ENCODE results near the gene PEAK1.

DNA sequence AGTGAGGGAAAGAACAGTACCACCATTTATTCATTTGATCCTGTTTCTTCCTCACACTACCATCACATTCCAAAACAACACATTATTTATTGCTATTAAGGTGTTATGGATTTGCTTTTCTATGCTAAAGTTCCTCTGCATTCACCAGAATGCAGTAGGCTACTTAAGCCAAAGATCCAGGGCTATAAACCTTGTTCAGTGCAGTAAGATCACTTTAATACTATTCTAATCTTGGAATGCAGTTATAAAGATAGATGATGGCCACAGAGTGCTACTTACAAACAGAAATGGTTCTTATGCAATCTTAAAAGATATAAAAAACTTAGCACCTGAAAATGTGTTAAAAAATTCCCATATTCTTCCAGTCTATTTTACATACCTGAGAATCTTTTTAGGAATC, 241.5 kb downstream of the PEAK1 start:
- TF ChIP-seq, protein P1, sequence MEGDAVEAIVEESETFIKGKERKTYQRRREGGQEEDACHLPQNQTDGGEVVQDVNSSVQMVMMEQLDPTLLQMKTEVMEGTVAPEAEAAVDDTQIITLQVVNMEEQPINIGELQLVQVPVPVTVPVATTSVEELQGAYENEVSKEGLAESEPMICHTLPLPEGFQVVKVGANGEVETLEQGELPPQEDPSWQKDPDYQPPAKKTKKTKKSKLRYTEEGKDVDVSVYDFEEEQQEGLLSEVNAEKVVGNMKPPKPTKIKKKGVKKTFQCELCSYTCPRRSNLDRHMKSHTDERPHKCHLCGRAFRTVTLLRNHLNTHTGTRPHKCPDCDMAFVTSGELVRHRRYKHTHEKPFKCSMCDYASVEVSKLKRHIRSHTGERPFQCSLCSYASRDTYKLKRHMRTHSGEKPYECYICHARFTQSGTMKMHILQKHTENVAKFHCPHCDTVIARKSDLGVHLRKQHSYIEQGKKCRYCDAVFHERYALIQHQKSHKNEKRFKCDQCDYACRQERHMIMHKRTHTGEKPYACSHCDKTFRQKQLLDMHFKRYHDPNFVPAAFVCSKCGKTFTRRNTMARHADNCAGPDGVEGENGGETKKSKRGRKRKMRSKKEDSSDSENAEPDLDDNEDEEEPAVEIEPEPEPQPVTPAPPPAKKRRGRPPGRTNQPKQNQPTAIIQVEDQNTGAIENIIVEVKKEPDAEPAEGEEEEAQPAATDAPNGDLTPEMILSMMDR (IDR thresholded peaks at IDR 0.05): no peak
- TF ChIP-seq POLR2AphosphoS5 (IDR thresholded peaks at IDR 0.05; ENCODE audit: insufficient read depth in 1 of 2, low read depth in 1 of 2): no peak

All from vagina (tissue), 2 donors.